GM21786 (cell line): ENCODE measurements around the gene TFF3.
A peak's percentile ranks its signal among the peaks of the same experiment; 100 is the strongest.

Experiments used
- ATAC-seq: cut with Tn5 transposase; IDR thresholded peaks from one replicate; pipeline ENCODE4 v1.9.1; 2021; ENCODE audit not compliant: unreplicated experiment

TFF3 gene

DNA sequence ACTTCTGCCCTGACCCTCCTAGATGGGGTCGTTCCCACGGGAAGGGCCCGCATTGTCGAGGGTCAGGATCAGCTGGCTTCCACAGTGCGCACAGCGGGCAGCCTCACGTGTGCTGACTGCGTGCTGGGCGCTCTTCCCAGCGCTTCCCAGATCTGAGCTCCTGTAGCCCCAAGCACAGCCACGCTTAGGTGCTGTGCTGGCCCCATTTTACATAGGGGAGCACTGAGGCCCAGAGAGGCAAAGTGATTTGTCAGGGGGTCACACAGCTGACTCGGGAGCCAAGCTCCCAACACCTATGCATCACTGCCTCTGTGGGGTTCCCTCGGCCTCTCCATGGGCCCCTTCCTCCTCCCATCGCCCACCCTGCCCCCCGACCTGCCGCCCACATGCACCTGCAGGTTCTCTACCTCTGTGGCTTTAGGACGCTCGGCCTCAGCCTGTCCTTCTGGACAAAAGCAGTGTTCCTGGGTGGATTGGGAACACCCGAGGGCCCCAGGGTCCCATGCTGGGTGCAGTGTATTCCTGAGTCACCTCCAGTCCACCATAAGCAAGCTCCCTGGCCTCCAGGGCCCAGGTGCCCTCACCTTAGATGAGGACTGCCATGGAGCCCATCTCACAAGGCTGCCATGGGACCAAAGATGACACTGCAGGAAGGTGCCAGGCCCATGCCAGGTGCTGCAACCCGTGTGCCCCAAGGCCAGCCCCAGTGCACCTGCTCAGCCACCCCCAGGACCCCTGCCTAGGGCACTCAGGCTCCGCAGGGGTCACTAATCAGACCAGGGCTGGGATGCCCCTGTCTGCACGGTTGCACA lies 23.3 kb downstream of the TFF3 start:
- no peak for ATAC-seq

DNA sequence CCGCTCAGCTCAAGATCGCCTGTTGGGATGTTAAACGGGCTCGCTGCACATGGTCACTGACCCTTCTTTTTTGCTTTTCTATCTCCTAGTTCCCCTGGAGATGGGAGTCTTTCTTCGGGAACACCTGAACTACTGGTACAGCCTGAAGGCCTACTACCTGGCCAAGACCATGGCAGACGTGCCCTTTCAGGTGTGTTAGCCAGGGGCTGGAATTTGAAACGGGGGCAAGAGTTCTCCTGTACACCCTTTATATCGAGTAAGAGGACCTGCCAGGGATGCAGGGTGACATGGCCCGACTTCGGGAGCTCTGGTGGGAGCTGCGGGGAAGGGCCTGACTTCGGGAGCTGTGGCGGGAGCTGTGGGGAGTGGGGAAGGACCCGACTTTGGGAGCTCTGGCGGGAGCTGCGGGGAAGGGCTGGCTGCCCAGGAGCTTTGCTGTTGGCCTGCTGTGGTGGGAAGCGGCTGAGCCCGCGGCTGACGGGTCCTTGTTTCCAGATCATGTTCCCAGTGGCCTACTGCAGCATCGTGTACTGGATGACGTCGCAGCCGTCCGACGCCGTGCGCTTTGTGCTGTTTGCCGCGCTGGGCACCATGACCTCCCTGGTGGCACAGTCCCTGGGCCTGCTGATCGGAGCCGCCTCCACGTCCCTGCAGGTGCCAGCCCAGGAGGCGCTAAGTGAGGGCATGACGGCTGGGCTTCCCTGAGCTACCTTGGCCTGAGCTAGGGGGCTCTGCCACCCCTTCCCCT lies 24.0 kb downstream of the TFF3 start:
- ATAC-seq = no peak

DNA sequence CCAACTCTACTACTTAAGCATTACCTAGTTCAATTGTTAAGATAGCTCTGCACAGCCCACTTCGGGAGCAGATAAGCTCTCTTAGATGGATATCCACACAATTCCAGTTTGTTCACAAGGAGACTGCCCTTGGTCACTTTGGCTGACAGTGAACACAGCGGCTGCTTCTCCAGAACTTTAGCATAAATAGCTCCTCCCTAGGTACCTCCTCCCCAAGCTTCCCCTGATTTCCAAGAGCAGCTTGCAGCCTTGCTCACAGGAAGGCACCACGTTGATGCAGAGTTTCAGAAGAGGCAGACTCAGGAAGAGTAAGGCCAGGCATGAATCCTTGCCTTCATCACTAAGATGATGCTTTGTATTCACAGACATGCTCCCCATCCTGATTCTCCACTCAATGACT lies 24.7 kb downstream of the TFF3 start:
- ATAC-seq = no peak

DNA sequence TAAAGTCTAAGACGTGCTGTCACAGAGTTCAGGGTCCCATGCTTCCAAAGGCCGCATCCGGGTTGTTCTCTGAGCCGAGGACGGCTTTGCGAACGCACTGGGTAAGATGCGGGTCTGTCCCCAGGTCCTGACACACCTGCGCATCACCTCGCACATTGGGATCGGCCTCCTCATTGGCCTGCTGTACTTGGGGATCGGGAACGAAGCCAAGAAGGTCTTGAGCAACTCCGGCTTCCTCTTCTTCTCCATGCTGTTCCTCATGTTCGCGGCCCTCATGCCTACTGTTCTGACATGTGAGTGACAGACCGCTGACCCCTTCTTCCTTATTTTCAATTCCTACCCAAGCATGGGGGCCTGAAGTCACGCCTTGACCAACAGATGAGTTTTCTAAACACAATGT lies 25.3 kb downstream of the TFF3 start:
- ATAC-seq = no peak

DNA sequence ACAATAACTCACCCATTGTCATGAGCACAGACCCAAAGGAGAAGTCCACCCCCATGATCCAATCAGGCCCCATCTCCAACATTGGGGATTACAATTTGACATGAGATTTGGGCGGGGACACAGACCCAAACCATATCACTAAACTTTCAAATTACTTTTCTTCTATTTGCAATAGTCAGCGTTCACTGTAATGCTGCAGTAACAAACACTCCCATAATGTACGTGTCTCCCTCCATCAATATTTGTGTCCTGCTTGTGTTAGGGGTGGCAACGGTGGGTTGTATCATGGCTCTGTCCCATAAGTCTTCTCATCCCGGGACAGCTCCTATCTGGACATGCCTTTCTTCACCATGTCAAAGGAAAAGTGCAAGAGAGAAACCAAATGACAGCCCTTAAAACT lies 26.2 kb downstream of the TFF3 start:
- ATAC-seq = no peak

DNA sequence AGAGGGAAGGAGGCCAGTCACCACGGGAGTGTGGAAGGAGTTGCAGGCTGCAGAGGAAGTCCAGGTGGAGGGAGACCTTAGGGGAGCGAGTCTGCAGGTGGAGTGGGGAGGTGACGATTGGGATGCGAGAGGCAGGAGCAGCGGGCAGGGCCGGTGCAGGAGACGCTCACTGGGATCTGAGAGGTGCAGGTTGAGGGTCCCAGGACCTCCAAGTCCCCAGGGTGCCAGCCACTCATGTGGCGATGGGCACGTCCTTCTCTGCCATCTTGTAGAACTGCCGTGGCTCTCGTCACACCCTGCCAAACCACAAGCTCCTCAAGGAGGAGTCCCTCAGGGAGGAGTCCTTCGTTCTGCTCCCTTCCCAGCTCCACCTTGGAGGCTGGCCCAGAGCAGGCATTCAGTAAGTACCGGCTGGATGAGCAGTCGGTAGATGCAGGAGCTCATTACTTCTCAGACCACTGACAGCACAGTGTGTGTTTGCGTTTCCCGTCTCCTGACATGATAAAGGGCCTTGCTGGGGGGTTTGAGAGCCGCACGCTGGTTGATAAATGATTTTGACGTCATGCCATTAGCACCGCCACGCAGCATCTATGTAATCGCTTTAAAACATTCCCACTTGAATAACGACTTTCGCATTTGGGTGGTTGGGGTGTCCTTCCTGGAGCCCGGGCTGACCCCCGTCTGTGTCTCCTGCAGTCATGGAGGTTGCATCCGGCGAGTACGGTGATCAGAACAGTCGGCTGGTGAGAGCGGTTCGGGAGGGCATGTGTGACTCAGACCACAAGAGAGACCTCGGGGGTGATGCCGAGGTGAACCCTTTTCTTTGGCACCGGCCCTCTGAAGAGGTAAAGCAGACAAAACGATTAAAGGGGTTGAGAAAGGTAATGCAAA lies 27.8 kb downstream of the TFF3 start:
- no peak for ATAC-seq

DNA sequence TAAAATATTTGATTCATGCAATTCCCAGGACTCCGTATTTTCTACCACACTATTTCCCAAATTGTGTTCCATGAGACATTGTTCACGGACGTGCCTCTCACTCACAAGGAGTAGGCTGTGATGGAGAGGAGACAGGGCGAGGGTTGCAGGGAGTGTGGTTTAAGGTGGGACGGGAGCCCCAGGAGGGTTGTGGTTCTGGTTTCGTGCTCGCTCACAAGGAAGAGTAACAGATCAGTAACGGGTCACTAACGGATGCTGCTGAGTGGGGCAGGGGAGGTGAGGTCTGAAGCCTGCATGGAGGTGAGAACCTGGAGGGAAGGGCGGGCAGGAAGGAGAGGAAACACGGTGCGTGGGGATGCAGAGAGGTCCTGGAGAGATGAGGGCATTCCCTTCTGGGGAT lies 28.8 kb downstream of the TFF3 start:
- ATAC-seq = peak; percentile 47

DNA sequence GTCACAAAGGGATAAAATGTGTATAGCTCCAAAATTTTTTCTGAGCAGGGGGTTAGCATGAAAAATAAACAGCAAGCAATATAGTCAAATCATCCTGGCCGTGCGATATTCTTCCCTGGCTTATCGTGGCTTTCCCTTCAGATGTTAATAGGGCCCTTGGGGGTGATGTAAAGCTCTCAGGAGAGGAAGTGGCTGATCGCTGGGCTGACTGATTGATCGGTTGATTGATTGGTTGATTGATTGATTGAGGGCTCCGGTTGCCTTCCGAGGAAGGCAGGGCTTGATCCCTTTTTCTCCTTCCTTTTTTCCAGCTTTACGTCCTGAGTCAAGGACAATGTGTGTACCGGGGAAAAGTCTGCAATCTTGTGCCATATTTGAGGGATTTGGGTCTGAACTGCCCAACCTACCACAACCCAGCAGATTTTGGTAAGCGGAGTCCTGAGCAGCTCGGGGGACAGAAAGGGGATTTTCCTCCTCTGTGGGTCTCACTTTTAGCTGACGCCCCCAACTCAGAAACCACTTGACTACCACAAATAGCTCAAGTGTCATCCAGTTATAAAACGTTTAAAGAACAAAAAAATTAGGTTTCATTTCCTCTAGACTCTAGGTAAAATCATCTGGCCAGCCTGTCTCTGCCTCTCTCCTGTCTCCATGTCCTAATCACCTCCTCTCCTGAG lies 29.5 kb downstream of the TFF3 start:
- no peak for ATAC-seq

DNA sequence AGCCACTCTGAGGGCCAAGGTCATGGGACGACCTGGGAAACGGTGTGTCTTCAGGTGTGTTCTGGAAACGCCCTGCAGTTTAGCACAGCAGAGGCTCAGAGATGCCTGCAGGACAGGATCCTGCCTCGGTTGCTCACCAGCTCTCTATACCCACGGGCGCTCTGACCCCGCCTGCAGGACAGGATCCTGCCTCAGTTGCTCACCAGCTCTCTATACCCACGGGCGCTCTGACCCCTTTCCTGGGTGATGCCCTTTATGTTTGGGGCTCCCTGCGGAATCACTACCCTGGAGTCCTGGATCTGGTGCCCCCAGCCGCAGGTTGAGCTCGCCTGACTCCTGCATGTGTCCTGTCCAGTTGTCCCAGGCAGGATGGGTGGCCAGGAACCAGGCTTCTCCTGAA lies 32.5 kb downstream of the TFF3 start:
- ATAC-seq = no peak

DNA sequence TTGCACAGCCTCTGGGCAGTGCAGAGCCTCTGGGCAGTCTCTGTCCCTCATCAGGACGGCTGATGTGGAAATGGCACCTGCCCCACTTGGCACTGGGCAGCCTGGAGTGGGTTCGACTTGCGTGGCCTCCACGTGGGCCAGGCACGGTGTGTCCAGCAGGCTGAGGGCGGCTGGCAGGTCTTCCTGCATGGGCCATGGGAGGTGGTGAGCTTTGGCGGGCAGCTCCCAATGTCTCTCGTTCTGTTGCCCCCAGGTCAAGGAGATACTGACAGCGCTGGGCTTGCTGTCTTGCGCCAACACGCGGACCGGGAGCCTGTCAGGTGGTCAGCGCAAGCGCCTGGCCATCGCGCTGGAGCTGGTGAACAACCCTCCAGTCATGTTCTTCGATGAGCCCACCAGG lies 33.2 kb downstream of the TFF3 start:
- no peak for ATAC-seq

DNA sequence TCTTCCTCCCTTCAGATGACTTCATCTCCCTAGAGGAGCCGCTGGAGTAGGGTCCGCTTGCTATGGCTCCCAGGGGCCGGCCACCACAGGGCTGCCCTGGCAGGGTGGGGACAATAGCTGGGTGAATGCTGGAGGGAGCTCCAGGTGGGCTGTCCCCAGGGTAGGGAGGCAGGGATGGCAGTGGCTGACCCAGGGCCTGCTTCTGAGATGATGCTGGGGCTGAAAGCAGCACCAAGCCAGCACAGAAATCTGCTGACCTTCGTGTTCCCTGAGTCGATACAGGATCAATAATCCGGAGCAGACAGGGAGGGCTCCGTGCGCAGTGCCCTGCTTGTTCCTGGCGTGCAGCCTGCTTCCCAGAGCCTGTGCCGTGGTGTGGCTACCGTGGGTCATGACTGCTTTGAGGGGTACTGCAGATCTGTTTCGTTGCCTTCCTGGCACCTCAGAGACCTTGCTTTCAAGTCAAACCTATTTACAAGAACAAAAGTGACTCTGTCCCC lies 34.0 kb downstream of the TFF3 start:
- no peak for ATAC-seq

DNA sequence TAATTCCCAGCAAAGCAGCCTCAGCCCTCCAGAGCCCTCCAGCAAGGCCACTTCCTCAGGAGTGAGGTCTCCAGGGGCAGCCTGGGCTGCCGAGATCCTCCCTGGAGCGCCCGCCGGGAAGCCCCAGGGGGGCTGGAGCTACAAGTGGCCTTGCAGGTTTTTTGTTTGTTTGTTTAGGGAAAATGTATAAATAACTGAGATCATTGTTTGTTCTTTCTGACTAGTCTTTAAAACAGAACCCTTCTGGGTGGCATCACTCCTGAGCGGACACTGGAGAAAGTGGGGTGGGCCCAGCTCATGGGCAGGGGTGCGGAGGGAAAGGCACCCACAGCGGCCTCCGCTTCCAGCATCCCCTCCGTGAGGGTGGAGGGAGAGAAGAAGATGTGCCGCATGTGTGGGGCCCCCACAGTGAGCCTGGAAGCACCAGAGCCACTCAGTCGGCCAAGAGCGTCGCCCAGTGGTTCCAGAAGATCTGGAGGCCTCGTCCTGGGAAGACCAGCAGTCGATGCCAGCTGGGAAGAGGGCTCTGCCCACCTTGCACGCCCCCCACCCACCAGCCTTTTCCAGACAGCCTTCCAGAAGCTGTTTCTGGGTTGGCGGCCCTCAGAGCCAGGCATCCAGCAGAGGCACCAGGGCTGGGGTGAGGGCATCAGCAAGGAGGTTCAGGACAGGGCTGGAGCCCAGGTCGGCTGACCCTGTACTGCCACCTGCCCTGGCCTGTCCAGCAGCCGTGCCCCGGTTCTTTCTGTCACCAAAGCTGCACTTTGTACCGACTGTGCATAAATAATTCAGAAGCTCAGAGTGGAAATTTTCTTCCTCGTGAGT lies 34.6 kb downstream of the TFF3 start:
- no peak for ATAC-seq

DNA sequence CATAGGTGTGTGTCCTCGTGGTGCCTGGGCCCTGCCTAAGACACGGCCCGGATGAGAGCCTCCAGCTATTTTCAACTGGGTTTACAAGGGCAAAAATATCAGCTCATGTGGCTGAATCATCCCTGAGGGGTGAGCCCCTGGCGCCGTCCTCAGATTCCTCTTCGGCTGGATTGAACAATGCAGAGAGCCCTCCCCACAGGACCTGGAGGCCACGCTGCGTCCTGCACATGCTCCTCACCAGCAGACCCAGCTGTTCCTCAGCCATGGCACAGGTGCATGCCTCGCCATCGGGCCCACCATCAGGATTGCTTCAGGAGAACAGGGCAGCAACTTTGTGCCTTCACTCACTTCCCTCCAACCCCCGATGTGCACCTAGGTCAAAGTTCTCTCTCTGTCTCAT lies 35.3 kb downstream of the TFF3 start:
- ATAC-seq = no peak

DNA sequence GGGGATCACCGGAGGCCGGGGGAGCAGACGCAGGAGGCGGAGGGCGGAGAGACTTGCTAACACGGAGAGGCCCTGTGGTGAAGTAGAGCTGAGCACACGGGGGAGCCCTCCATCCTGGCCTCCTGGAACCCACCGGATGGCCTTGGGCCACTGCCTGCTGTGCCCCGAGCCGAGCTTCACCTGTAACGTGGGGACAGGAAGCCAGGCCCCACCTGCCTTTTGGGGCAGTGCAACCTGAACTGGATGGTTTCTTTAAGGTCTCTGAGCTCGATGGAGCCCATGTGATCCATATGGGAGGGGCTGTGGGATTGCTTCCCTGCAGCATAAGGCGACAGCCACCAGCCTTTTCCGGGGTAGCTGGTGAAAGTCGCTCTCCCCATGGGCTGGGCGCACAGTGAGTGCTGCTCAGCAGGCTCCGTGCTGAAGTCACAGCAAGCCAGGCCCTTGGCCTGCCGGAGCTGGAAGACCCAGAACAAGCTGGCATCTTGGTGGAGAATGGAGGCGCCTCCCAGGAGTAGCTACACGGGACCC lies 35.8 kb downstream of the TFF3 start:
- ATAC-seq = no peak

DNA sequence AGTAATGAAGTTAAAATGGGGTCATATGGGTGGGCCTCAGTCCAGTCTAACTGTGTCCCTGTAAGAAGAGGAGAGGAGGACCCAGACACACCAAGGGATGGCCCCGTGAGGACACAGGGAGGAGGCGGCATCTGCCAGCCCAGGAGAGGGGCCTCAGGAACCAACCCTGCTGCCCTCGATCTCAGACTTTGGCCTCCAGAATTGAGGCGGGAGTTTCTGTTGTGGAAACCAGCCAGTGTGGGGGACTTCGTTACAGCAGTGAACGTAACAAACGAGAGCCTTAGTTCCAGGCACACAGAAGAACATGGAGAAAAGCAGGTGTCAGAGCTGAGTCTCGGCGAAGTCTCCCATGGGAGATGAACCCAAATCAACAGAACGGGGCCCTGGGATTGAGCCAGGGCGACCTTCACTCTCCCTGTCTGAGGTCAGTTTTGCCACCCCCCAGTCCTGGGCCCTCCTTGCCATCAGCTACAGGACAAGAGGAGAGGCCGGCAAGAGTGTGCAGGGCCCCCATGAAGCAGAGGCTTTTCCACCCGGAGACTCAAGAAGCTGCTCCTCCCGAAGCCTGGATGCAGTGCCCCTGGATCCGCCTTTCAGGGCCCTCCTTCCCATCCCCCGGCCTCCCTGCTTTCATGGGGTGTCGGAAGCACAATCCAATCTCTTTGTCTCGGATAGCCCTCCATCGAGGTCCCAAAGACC lies 36.6 kb downstream of the TFF3 start:
- no peak for ATAC-seq

DNA sequence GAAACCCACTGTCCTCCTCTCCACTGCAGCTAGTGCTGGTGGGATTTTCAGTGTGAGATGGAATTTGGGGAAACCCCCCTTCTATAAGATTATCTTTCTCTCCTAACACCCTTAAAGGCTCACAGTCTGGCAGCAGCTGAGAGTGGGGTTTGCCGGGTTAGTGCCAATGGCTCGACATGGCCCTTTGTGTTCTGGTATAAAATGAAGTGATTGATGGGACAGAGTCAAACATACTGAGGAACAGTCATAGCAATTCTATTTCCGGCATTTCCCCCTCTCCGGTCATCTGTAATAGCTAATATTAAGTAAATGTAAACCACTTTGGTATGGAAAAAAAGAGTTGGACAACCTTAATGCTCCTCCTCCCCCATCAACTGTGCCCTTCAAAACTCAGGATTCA lies 37.6 kb downstream of the TFF3 start:
- no peak for ATAC-seq

DNA sequence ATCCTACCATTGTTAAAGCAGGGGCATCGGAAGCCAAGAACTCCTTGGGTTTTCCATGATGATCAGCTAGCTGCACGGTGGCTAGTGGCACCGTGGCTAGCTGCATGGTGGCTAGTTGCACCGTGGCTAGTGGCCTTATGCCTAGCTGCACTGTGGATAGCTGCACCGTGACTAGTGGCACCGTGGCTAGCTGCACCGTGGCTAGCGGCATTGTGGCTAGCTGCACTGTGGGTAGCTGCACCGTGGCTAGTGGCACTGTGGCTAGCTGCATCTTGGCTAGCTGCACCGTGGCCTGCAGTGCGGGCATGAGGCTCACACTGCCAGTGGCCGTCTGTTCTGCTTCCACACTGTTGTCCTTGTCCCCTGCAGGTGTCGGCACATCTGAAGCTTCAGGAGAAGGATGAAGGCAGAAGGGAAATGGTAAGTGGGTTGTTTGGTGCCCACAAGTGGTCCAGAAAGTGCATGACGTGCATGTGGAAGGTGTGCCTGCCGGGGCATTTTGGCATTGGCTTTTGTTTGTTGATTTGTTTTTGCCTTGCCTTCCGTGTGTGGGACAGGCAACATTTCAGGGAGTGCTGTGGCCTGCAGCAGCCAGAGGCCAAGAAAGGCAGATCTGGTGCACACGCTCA lies 38.6 kb downstream of the TFF3 start:
- no peak for ATAC-seq

DNA sequence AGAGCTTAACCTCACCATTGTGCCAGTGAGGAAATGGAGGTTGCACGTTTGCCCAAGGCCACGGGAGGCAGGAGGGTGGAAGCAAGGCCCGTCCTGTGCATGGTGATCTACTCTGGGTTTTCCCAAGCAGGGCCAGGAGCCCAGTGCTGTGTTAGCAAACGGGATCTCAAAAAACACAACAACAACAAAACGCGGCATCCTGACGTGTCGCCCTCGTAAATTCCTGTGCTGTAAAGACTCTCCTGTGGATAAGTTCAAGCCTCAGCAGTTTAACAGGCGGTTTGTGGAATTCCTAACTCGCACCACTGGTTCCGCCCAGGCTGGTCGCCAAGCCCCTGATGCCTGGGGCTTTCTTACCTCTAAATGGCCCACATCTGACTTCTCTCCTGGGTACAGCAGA lies 39.1 kb downstream of the TFF3 start:
- ATAC-seq = no peak
